HG03565 (cell line): Measurements from ENCODE around the gene CFAP20.

ENCODE experiments used
- ATAC-seq: cut with Tn5 transposase; IDR thresholded peaks from one replicate; pipeline ENCODE4 v1.9.1; 2021; ENCODE audit warnings: mild to moderate bottlenecking, moderate library complexity; ENCODE audit not compliant: unreplicated experiment

Gene CFAP20

DNA sequence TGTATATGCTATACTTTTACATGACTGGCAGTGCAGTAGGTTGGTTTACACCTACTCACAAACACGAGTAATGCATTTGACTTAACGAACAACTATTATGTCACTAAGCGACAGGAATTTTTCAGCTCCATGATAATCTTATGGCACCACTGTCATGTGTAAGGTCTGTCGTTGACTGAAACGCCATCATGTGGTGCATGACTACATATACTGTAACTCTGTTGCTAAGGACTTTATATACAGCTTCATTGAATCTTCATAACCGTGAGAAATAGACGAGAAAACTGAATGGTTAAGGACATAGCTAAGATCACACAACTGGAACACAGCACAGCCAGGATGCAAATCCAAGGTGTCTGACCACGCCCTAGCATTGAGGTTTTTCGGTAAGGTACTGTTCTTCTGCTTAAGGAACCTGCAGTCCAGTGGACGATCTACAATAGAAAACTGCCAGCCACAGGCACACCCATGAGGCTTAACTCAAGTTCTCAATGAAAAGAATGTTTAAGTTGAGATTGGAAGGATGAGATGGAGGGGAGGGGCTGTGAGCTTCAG is 3.3 kb downstream of the CFAP20 start:
- no peak for ATAC-seq

DNA sequence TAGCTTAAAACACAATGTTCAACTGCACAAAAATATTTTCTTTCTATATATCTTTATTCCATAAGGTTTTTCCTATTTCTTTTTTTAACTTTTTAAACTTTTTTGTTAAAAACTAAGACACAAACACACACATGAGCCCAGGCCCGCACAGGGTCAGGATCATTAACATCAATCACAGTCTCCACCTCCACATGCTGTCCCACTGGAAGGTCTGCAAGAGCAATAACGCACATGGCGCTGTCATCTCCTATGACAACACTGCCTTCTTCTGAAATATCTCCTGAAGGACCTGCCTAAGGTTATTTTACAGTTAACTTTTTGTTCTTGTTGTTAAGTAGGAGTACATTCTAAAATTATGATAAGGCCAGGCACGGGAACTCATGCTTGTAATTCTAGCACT is 4.1 kb downstream of the CFAP20 start:
- ATAC-seq, result no peak

DNA sequence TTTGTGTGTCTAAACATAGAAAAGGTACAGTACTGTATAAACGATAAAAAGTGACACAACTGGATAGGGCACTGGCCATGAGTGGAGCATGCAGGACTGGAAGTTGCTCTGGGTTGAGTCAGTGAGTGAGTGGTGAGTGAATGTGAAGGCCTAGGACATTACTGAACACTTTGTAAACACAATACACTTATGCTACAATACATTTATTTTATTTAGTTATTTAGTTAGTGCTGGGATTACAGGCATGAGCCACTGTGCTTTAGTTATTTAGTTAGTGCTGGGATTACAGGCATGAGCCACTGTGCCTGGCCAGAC is 4.6 kb downstream of the CFAP20 start:
- no peak for ATAC-seq

DNA sequence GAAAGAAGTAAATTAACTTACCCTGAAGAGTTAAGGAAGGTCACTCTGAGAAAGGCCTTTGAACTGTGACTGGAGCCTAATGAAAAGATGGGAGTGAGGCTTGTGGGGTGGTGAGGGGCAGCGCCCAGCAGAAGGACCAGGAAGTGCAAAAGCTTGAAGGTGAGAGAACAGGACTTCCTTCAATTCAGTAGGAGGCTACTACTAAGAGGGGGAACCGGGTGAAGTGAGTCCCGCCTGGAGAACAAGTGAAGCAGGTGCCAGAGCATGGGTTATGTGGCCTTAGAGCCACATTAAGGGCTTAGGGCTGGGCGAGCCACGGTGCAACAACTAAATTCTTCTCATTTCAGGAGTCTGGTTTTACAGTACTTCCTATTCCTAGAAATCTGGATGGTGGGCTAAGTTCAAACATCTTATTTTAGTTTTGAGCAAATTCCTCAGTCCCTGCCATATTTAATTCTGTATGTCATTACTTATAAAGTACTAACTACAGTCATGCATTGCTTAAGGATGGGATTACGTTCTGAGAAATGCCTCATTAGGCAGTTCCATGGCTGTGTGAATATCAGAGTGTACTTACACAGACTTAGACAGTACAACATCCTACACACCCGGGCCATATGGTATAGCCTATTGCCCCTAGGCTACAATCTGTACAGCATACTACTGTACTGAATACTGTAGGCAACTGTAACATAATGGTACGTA is 5.1 kb downstream of the CFAP20 start:
- no peak for ATAC-seq

DNA sequence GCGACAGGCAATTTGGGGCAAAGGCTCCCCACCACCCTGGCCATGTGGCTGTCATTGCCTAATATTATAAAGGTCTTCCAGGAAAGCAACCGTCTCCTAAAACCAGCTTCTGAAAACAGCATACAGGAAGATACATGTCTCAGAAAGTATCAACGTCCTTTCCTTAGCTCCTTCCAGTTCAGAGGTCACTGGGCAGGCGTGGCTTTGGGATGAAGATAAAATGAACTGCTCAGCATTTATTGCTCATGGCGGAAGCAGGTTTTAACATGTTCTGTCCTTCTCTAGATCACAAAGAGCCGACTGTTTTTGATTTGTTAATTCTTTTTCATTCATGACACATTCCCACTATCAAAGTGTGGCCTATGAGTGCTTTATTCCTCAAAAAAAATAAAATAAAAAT is 8.0 kb downstream of the CFAP20 start:
- no peak for ATAC-seq

DNA sequence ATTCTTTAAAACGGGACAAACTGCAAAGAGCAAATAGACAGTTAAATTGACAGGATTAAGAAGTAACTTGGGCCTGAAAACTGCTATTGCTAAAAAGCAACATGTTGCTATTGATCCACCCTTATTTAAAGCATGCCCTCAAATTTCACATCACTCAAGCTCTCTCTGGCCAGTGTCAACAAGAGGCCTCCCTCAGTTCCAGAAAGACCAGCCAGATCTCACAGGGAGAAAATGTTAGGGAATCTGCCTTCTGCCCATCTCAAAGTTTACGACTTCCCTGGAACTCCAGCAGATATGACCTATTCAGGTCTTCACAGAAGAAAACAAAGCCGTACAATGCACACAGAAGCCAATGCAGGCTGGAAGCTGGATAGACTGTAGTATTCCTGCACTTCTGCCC is 8.9 kb downstream of the CFAP20 start:
- ATAC-seq, result no peak

DNA sequence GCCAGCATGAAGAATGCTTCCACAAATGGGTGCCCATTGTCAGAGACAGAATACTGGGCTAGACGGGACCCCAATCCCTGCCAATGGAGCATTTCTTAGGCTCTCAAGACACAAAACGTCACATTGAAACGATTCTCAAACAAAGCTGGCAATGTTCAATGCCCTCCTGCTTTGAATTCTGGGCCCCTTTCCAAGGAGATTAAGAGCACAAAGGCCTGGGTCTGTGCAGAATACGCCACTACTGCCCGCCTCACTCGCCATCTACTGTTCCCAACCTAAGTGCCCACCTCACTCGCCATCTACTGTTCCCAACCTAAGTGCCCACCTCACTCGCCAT is 9.7 kb downstream of the CFAP20 start:
- ATAC-seq, result no peak

DNA sequence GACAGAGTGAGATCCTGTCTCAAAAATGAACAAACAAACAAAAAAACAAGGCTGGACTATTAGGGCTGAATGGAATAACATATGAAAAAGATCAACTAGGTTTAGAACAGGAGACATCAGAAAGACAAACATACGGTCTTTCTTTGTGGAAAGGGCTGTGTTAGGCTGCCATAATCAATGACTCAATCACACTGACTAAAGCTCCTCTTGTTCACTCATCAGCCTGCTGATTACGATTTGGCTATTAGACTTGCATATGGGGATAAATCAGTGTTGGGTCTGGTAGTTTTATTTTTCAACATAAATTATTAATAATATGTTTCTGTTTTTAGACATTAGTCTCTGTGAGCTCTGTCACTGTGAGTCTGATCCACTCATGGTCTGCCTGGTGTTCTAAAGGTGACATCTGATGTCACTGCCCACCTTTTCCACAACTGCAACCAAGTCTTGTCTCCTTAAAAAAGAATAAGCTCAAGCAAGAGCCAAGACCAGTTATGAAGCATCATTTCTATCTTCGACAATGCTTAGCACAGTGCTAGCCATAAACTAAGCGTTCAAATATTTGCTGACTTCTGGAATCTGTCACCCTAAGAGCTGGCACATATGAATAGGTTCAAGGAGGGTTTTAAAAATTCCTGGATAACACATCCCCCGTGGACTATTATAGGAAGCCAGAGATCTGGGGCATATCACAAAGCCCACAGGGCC is 10.2 kb downstream of the CFAP20 start:
- ATAC-seq, result no peak

DNA sequence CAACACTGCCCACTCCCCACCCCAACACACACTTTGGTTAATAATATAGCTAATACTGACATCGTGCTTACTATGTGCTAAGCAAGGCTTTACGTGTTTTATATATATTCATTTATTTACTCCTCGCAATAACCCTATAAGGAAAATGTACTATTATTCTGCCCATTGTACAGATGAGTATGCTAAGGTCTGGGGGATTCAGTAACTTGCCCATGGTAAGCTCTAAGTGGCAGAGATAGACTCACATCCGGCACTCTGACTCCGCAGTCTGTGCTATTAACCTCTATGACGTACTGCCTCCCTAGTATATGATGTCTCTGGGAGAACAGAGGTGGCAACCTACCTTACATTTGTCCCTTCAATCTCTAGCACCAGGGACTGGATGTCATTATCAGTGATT is 12.7 kb downstream of the CFAP20 start:
- no peak for ATAC-seq

DNA sequence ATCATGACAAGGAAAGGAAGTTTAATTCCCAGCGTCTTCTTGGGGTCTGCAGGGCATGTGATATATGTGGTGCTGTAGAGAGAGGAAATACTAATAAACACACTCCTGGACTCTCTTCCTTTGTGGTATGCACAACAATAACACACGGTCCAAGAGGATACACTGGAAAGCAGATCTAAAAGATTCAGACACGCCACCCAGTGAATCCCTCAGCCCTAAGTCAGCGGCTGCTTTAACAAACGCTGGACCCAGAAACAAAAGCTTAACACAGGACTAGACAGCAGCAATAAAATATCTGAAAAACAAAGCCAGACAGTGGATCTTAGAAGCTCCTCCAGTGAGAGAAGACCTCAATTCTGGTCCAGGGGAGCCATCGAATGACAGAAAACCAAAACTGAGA is 13.1 kb downstream of the CFAP20 start:
- ATAC-seq, result no peak

DNA sequence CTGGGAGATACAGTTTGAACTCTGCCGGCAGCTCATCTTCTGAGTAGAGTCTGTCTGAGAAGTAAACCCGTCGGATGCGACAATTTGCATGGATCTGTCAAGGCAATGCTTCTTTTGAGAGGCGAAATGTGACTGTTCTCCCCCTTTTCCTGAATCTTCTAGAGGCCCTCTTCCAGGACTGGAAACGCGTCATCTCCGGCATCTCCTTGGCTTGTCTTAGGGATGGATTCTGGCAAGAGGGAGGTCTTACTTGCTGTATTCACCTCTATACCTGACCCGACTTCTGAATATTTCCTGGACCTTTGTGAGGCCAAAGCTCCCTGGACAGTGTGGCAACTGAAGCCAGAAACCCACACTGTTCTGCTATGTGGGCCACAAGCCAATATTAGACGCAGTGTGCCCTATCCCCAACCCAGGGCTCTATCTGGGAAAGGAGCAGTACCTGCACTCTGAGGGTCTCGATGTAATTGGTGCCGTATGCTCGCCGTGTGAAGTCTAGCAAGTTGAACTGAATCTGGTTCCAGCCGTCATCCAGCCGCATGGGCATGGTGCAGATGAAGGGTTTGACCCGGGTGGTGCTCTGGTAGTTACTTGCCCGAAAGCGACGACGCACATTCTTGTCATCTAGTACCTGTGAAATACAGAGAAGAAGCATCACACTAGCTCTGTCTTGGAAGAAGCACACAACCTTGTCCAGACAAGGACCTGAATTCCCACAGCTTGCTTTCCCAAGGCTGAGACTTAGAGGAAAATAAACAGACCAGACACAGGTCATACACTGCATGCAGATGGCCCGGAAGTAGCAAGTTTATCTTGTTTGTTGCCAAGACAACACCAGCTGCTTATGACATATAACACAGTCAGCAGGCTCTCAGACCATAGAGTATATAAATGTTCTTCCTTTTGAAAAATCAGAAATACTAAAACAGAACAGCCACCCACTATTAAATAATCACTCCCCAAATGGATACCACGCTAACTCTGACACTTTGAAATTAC is 14.1 kb downstream of the CFAP20 start:
- no peak for ATAC-seq

DNA sequence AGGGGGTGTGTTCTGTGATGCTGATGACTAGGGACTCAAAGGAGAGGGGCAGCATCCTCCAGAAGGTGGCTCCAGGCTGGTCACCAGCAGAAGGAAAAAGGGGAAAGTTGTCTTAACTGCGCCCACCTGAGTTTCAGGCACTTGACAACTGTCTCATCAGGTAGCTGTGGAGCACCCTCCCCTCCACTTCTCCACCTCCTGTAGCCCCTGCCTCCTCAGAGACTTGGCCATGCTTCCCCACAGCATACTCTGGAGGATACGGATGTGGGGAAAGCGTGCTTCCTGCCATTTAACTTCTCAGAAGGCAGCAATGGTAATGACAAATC is 17.9 kb downstream of the CFAP20 start:
- no peak for ATAC-seq

DNA sequence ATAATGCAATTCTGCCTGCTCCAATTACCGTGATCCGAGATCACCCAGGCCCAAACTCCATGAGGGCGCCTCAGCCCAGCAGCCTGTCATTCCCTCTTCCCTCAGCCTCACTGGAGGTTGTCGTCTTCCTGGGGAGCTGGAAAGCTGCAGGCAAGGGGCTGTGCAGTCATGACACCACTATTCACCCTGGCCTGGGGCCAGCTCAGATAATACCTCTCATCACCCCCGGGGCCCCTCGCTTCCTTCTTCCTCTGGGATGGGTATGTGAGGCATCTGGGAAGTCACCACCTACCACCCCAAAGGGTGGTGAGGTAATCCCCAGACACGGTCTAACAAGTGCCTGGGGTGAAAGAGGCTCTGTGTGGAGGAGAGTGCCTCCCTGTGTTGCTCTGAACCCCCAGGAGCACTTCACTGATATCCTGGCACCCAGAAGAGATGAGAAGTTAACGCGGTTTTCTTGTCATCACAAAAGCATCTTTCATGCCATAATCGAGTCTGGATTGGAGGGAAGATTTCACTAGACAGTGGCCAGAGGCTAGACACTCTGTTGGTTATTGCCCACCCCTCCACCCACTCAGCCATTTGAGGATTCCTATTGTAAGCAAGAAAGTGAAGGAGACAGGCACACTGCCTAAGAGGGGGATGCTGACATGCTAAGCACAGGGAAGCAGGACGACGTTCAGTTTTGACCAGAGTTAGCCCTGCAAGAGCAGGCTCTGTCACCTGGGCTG is 18.4 kb downstream of the CFAP20 start:
- no peak for ATAC-seq

DNA sequence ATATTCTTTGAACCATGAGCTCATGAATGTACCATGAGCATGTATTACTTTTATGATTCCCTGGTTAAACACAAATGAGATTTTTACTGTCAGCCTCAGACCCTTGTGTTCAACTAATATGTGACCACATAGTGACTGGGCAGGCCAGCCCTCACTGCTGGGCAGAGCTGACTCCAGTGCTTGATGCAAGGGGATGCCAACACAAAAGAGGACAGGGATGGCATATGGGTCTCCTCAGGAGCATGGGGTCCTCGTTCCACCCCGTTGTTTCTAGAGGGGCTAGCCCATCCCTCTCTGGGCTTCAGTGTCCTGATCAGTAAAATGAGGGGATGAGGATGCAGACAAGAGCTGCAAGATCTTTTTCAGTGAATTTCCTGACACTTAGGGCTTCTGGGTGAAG is 19.3 kb downstream of the CFAP20 start:
- no peak for ATAC-seq

DNA sequence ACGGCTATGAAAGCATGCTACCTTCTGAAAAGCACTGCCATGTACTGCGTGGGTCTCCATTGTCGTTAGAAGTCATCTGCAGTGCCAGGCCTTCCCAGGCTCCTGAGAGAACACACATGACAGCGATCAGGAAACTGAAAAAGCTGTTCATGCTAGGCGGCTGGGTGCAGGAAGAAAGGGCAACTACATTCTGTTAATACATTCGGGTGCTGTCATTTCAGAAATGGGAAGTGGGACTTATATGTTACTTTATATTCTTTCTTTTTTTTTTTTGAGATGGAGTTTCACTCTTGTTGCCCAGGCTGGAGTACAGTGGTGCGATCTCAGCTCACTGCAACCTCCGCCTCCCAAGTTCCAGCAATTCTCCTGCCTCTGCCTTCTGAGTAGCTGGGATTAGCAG is 19.9 kb downstream of the CFAP20 start:
- ATAC-seq, result no peak

DNA sequence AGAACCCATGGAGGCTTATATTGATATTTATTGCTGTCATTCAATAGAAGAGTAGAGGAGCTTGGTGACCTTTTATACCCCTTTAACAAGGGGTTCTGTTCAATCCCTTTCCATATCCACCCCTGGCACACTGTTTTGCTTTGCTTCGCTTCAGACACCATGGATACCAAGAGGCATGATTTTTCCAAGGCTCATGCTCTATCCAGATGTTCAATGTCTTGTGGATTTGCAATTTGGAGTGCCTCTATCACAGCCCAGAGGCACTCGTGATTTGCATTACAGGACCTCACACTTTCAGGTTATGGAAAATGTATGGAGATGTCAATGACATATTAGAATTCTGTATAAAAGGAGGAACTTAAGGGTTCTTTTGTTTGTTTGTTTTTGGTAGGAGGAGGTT is 21.5 kb downstream of the CFAP20 start:
- ATAC-seq, result no peak

DNA sequence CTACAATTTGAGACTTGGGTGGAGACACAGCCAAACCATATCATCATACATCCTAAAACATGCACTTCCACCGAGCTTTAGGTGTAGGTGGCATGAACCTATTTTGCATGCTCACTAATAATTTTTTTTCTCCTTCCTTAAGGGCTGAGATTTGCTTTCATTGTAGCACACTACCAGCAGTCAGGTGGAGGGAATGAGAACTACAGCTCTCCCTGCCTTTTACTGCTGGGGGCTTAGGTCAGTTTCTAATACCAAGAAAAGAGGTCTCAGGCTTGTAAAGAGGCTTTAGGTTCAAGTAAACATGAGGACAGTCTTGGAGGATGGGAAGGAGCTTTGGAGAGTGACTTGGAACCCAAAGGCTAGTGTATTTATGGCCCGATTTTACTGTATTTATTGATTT is 22.0 kb downstream of the CFAP20 start:
- no peak for ATAC-seq

DNA sequence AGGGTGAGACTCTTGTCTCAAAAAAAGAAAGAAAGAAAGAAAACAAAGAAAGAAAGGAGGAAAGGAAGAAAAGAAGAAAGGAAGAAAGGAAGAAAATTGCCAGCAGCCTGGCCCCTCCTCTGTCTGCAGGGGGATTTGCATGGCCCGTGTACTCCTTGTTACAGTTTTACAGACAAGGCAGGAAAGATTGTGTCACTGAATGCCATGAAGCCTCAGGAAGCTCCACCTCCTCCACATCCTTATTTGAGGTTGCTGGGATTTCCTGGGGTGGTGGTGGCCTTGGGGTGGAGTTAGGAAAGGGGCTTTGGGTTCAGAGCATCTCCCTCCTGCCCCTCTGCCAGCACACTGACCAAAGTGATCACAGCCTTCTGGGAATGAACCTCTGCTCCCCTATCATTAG is 23.6 kb downstream of the CFAP20 start:
- ATAC-seq, result no peak

DNA sequence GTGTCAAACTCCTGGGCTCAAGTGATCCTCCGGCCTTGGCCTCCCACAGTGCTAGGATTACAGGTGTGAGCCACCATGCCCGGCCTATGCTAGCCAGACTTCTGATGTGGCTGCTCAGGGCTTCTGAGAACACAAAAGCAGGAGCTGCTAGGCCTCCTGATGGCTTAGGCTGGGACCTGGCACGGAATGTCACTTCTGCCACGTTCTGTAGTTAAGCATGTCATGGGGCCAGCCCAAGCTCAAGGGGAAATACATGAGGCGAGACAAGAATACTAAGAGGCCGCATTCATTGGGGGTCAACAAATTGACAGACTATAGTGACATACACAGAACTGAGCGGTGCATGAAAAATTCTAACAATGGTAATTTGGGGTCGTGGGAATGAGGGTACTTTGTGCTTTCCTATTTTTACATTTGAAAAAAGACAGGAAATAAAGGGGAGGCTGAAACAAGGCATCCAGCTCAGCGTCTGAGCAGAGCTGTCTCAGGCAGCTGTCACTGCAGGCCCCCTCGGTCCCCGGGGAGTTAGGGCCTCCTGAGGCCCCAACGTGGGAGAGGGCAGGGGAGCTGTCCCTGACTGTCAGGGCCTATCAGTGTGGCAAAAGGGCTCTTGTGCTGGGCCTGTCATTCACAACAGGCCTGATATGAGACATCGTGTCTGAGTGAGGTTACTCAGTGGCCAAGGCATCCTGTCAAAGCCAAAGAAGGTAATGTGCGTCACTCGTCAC is 26.4 kb downstream of the CFAP20 start:
- ATAC-seq, result no peak

DNA sequence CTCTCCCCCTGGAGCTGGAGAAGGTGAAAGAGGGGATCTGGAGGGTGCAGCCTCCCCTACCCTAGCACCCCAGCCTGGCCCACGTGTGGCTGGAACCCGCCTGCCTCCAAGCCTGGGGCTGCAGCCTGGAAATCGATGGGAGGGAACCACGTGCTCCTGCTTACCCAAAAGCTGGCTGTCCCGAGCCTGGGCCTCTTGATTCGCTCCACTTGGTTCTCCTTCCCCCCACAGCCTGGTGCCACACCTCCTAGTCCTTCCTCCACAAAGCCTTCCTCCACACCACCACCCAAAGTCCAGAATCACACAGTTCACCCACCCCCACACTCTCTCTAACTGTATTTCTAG is 29.3 kb downstream of the CFAP20 start:
- no peak for ATAC-seq
